GM19467 (cell line): ENCODE results near the gene NDUFAB1.
A peak's percentile ranks its signal among the peaks of the same experiment; 100 is the strongest.
"Not testable (repeated sequence)": the region's sequence is repeated elsewhere in the genome, so short reads cannot be mapped to it uniquely, and the experiment has no call there.

ENCODE experiments used
- ATAC-seq: cut with Tn5 transposase; IDR thresholded peaks from one replicate; pipeline ENCODE4 v1.9.1; 2021; ENCODE audit warnings: mild to moderate bottlenecking, moderate library complexity; ENCODE audit not compliant: unreplicated experiment

NDUFAB1 gene

DNA sequence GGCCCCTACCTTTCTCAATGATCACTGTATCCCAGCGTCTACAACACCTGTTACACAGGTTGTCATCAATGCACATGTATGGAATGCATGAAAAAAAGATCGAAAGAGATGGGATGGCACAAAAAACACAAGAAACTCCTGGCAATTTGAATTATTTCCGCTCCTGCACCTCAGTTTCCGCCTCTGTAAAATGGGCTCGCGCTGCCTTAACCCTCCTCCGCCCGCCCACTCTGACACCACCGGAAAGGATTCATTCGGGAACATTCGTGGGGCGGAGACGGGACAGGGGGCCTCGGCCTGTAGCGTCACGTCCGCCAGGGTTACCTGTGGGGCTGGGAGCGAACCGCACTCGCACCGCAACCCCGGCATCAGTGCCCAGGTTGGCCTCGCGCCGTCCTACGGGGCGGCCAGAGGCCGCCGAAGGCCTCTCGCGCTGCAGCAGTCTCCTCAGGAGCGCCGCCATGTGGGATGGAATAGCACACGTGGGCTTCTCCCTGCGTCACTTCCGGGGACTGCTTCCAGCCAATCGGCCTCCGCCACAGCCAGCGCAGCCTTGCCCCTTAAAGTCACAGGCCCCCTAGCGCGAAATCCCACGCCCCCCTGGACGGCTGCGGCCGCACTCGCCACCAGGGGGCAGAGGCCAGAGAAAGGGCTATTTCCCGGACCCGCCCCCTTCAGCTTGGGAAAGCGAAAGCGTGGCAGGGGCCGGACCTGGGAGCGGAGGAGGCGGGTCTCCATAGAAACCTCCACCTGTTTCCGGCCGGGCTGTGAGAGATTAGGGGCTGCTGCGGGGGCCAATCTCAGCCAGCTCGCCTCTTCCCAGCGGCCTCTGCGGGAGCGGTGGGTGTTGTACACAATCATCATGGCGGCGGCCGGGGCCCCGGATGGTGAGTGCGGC lies 39.0 kb downstream of the NDUFAB1 start, which contains the start of the genes EARS2 and UBFD1:
EARS2 (minus strand) TSS at position 470 of the 898 bp plus-strand sequence; CDS start at position 463, 7 bp downstream.
UBFD1 (plus strand) TSS at position 847 of the 898 bp plus-strand sequence; CDS start at position 863, 16 bp downstream.
- peak; percentile 85 for ATAC-seq

DNA sequence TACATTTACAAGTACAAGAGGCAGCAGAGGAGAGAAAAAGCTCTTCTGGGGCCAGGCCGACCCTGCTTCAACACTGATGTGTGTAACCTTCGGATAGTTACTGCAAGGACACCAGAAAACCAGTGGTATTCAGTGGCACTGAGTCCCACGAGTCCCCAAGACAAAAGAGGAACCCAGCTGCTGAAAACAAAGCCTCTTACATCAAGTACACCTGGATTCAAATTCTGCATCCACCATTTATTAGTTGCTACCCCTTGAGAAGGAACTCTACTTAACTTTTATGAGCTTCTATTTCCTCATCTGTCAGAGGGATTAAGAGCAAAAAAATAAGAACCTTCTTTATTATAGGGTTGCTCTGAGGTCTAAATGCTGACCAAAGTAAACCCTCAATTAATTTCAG lies 41.6 kb downstream of the NDUFAB1 start:
- no peak for ATAC-seq

DNA sequence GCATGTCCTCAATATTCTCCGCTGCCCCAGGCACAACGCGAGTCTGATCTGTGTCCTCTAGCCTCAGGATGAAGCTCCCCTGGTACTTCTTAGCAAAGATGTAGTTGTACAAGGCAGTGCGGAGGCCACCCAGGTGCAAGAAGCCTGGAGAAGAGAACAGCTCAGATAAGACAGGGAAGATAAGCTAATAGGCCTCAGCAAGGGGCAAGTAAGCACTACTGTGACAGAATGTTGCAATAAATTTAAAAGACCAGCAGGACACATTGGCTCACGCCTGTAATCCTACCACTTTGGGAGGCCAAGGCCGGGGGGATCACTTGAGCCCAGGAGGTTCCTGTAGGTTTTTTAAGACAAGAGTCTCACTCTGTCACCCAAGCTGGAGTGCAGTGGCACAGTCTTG lies 44.0 kb downstream of the NDUFAB1 start:
- no peak for ATAC-seq

DNA sequence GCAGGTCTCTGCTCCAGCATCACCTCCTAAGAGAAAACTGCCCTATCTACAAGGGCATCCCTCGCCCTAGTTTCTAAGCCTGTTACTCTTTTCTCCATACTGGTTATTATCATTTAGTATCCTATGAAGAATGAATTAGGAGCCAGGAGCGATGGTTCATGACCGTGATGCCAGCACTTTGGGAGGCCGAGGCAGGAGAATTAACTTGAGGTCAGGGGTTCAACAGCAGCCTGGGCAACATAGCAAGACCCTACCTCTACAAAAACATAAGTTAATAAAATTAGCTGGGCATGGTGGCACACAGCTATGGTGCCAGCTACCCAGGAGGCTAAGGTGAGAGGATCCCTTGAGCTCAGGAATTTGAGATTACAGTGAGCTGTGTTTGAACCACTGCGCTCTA lies 46.2 kb downstream of the NDUFAB1 start:
- no peak for ATAC-seq

DNA sequence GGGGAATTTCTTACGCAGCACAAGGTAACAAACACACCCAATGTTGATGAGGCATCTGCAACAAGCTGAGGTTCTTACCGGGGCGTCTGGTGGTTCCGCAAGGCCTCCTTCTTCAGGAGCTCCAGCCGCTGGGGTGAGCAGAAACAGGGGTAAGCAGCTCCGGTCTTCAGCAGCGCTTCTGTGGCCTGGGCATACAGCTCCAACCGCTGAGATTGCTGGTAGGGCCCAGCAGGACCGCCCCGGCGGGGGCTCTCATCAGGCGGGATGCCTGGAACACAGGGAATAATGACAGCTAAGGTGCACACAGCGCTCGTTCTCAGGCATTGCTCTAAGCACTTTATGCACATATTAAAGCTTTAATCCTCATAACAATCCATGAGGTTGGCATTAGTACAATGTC lies 51.7 kb downstream of the NDUFAB1 start:
- no peak for ATAC-seq

DNA sequence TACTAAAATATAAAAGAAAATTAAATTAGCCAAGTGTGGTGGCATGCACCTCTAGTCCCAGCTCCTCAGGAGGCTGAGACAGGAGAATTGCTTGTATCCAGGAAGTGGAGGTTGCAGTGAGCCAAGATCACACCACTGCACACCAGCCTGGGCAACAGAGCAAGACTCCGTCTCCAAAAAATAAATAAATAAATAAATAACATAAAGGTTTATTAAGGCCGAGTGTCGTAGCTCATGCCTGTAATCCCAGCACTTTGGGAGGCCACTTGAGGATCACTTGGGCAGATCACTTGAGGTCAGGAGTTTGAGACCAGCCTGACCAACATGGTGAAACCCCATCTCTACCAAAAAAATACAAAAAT lies 55.3 kb downstream of the NDUFAB1 start:
- not testable (repeated sequence) for ATAC-seq

DNA sequence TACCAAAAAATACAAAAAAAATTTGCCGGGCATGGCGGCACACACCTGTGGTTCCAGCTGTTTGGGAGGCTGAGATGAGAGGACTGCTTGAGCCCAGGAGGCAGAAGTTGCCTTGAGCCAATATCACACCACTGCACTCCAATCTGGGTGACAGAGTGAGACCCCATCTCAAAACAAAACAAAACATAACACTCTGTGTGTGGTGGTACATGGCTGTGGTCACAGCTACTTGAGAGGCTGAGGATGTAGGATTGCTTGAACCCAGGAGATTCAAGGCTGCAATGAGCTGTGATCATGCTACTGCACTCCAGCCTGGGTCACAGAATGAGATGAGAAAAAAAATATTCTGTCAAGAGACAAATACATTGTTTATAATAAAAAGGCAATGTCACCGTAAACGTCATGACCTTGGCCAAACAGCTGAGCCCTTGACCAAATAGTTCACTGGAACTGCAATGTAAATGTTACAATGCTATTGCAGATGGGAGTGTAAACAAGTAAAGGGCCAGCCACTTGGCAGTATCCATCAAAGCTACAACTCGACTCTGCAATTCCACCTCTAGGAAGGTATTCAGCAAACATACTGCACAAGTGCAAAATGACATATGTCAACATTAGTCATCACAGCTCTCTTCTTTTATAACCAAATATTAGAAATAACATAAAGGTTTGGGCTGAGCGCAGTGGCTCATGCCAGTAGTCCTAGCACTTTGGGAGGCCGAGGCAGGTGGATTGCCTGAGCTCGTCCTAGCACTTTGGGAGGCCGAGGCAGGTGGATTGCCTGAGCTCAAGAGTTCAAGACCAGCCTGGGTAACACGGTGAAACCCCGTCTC lies 55.9 kb downstream of the NDUFAB1 start:
- no peak for ATAC-seq

DNA sequence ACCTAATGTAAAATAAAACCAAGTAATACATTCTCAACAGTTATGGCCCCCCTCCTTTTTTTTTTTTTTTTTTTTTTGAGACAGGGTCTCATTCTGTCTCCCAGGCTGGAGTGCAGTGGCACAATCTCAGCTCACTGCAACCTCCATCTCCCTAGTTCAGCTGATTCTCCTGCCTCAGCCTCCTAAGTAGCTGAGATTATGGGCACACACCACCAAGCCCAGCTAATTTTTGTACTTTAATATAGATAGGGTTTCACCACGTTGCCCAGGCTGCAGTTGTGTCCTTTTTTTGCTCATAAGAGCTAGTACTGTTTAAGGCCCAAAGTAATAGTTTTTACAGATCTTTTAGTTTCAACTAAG lies 57.2 kb downstream of the NDUFAB1 start:
- no peak for ATAC-seq

DNA sequence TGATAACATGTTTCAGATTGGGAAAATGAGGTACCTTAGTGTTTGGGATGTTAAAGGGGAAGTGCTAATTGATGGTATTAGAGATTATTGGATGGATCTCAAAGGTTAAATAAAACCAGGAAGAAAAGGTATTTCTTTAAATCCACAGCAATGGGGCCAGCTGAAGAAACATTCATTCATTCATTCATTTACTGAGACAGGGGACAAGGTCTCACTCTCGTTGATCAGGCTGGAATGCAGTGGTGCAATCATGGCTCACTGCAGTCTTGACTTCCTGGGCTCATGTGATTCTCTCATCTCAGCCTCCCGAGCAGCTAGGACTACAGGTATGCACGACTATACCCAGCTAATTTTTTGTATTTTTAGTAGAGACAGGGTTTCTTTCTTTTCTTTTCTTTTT lies 58.7 kb downstream of the NDUFAB1 start:
- no peak for ATAC-seq

DNA sequence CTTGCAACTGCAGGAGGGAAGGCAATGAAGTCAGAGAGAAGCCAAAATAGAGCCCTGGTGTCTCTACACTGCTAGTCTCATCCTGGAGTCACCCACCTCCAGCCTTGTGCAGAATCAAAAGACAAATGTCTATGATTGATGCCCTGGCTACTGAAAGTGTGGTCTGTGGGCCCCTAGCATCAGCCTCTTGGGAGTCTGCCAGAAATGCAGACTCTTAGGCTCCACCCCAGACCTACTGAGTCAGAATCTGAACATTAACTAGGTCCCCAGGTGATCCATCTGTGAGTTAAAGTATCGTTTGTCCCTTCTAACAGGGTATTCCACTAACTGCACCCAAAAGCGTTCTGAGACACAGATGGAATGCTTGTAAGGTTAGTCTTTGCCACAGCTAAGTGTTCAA lies 60.2 kb downstream of the NDUFAB1 start:
- no peak for ATAC-seq

DNA sequence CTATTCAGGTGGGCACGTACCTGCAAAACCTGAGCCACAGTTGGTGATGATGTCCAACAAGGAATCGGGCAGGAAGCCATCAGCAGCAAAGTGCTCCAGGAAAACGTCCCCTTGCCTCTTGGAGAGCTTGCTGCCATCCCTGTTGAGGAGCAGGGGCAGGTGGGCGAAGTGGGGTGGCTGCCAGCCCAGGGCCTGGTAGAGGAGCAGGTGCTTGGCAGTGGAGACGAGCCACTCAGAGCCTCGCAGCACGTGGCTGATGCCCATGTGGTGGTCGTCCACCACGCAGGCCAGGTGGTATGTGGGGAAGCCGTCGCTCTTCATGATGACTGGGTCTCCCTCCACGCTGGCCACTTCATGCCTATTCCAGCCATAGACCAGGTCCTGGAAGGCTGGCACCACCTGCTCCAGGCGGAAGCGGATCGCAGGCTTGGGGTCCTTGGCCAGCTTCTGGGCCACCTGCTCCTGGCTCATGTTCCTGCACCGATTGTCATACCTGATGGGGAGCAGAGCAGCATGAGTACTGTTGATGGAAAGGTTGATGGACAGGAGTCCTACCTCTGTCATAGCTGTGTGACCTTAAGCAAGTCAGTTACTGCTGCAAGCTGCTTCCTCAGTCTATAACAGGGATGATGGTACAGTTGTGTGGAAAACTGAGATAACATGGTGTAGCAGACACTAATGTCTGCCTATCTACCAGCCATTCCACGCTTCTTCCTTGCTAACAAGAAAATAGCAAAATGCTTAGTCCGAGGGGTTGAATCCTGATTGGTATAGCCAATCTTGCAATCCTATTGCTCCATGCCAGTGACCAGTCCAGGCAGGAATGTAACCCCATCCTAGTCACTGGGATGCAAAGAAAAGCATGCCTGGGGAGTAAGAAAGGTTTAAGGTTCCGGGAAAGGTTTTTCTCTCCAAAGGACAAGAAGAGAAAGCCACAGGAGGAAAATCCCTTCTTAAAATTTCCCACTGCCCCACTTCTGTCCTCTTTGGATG lies 61.0 kb downstream of the NDUFAB1 start:
- ATAC-seq = no peak

DNA sequence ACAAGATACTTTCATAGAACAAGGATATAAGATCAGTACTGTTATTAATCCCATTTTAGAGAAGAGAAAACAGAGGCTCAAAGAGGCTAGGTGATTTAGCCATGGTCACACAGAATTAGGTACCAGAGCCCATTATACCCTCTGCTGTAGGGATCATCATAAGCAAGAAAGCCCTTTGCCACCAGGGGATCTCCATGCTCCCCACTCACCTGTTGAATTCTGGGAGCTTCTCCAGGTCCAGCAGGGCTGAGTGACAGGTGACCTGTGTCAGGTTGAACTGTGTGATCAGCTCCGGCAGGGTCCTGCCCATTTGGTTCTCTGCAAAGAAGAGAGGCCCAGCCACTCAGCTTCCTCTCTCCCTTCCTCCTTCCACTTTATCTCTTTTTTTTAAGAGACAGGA lies 63.7 kb downstream of the NDUFAB1 start:
- no peak for ATAC-seq
